ENCODE measurements around the gene OR52W1. TPM values are rescaled to one million over a fixed set of nuclear protein-coding genes. Genes with fewer than 3 reads are reported as not detected.

The OR52W1 gene
- total RNA-seq (2014; rRNA removed; shearing (Covaris generic)): not detected in 2 replicates

DNA sequence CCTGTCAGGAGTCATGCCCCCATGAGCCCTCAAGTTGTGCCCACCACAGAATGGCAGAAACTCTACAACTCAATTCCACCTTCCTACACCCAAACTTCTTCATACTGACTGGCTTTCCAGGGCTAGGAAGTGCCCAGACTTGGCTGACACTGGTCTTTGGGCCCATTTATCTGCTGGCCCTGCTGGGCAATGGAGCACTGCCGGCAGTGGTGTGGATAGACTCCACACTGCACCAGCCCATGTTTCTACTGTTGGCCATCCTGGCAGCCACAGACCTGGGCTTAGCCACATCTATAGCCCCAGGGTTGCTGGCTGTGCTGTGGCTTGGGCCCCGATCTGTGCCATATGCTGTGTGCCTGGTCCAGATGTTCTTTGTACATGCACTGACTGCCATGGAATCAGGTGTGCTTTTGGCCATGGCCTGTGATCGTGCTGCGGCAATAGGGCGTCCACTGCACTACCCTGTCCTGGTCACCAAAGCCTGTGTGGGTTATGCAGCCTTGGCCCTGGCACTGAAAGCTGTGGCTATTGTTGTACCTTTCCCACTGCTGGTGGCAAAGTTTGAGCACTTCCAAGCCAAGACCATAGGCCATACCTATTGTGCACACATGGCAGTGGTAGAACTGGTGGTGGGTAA is at the start of gene OR52W1:
Gene OR52W1, plus strand, starts transcription at position 51 of the 637 bp plus-strand sequence. Its CDS starts 0 bp downstream, at position 51.
- DNase-seq (ENCODE audit: low spot score): no peak

DNA sequence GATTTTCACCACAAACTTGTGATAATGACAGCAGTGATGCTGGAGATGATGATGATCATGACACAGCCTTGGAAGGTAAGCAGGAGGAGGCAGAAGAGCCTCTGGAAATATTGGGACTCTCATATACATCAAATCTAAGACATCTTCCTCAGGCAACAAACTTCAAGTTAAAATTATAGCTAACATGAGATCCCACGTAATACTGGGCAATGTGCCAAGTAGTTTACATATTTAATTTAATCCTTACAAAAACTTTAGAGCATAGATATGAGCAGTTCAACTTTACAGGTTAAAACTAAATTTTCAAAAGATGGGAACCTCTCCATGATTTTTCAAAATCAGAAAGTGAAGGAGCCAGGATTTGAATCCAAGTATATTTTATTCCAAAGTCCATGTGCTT is 47.9 kb upstream of the OR52W1 start:
- DNase-seq (ENCODE audit: low spot score): no peak

DNA sequence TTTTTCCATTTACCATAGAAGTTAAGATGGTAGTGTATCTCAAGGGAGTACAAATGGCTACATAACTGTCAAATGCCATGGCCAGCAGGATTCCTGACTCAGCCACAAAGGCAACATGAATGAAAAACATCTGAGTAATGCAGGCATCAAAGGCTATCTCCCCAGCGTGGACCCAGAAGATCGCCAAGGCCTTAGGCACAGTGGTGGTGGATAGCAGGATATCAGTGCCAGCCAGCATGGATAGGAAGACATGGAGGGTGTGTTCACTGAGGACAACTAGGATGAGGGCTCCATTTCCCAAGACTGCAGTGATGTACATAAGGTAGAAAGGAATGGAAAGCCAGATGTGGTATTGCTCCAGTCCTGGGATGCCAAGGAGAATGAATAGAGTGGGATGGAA is 46.9 kb upstream of the OR52W1 start:
- DNase-seq (ENCODE audit: low spot score): no peak

DNA sequence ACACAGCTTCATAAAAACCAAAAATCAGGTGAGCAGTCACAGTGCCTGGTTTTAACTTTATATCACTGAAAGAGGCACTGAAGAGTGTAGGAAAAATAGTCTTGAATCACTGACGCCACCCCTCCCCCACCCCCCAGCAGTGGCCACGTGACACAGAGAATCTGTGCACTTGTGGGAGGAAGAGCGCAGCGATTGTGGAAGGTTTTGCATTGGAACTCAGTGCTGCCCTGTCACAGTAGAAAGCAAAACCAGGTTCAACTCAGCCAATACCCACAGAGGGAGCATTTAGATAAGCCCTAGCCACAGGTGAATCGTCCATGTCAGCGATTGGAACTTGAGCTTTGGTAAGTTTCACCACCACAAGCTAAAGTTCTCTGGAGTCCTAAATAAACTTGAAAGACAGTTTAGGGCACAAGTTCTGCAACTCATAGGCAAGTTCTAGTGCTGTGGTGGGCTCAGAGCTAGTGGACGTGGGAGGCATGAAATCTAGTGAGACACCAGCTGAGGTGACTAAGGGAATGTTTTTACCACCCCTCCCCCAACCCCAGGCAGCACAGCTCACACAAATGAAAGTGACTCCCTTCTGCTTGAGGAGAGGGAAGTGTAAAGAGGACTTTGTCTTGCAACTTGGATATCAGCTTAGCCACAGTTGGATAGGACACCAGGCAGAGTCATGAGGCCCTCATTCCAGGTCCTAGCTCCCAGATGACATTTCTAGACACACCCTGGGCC is 42.2 kb upstream of the OR52W1 start:
- no peak for DNase-seq (ENCODE audit: low spot score)

DNA sequence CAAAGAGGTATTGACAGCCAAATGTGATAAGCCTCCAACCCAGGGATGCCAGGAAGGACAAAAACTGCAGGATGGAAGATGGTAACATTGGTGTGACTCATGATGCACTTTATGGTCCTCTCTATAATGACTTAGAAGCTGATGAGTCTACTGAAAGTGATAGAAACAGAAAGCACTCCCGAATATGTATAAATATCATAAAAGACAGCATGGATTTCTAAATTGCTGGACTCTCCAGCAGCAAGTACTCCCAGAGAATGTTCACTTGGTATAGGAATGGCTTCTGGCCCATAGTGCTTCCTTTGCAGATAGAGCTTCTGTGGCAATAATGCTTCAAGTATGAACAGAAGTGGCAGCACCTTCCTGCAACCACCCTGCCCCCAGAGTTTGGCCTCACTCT is 28.8 kb upstream of the OR52W1 start, which contains the start of gene OR52B2:
Gene OR52B2, minus strand, starts transcription at position 101 of the 400 bp plus-strand sequence. Its CDS starts 0 bp downstream, at position 101.
- DNase-seq (ENCODE audit: low spot score): no peak

DNA sequence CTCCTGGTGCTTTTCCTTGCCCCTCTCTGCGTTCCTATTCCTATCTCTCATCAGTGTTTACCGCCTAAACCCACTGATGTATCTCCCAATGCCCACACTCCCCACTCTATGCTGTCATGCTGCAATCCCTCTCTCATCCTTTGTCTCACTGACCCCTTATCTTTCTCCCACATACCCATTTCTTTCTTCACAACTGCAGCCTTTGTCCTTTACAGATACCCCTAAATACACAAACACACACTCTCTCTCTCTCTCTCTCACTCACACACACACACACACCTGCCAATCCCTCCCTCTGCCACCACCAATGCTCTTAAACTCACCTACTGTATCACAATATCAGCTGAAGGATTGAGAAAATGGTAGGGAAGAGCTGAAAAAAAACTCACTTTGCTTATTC is 23.6 kb upstream of the OR52W1 start:
- DNase-seq (ENCODE audit: low spot score): no peak

- DNase-seq (ENCODE audit: low spot score): no peak
Measured at GRCh38 chr11:6191742-6192141, 7.3 kb upstream of the OR52W1 start.

DNA sequence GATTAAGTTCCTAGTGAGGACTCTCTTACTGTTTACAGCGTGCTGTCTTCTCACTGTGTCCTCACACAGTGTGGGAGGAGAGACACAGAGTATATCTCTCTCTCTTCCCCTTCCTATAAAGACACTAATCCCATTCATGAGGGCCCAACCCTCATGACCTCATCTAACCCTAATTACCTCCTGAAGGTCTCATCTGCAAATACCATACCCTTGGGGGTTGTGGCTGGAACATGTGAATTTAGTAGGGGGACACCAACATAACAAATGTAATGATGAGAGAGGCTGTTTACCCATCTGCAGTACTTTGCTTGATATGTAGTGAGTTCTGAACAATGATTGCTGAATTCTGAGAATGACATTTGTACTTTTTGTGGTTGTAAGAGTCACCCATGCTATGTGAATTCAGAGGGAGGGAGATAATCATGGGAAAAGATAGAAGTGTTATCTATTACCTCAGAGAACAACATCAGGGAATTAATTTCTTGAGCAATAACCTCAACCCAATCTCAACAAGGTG is 4.9 kb upstream of the OR52W1 start:
- no peak for DNase-seq (ENCODE audit: low spot score)

GRCh38 chr11:6196396-6196795 is 2.6 kb upstream of the OR52W1 start:
- DNase-seq (ENCODE audit: low spot score): no peak

DNA sequence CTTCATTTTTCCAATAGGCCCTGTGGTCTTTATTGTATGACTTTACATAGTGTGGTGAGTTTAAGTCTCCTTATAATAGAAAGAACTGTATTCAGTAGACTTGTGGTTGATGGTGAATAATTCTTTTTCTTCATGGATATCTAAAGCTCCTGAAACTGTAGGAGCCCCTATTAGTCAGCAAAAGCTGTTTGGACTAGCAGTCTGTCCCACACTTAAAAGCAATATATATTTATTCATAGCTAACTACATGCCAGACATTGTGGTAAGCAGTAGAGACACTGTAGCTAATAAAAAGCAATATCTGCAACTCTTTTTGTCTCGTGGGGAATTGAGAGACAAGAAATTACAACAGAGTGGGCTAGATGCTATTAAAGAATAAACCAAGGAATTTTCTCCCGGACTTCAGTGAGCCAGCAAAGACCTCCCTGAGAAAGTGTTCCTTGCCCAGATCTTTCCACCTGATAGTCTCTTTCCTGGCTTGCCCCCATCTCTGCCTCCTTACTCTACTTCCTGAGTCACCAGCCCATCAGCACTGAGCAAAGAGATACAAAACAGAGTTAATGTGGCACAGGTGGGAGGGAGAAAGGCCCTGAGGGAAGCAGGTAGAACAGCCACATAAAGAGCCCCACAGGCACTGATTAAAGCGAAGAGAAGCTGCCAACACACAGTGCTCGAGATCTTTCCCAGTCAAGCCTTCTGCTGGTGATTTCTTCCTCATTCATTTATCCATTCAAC is 1.4 kb upstream of the OR52W1 start:
- no peak for DNase-seq (ENCODE audit: low spot score)

DNA sequence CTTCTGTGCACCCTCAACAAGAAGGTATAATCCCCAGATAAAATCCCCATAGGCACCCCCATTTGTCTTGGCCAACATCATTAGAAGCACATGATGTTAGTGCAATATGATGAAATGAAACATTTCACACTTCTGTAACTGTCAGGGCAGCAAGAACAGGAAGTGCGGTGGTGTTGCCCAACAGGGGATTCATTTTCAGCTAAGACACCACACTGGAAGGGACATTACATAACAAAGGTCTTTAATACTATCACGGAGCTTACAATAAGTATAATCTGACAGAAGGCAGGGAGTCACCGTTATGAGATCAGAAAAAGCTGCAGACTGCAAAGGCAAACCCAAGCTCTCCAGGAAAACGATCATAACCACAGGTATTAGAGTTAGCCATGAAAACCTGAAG is 2.0 kb downstream of the OR52W1 start:
- DNase-seq (ENCODE audit: low spot score): no peak

DNA sequence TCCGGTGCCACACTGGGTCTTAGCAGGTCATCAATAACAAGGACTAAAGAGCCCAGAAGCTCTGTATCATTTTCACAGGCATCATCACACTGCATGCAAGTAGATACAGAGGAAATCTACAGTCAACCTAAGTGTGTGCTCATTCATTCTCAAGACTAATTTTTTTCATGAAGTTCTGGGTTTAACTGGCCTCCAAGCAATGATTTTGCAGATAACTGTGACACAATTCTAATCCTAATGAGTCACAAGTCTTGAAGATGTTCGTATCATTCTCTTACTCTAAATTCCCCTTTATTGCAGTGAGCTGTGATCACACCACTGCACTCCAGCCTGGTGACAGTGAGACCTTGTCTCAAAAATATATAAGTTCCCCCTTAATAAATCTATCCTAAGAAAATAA is 2.5 kb downstream of the OR52W1 start:
- no peak for DNase-seq (ENCODE audit: low spot score)

GRCh38 chr11:6202041-6202440 is 3.0 kb downstream of the OR52W1 start:
- no peak for DNase-seq (ENCODE audit: low spot score)

DNA sequence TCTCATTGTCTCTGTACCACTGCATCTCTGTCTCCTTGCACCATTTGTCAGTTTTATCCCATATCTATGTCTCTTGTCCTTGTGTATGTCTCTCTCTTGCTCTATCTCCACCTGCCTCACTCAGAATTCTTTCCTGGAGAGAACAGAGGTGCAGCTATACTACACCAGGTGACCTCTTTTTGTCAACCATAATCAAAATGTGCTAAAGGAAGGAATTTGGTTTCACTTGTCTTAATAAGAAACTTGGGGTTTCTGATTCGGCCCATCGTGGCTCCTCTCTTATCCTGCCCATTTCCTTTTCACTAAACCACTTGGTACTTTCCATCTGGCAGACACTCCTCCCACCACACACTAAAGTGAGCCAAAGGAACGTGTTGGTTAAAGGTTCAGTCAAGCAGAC is 4.3 kb downstream of the OR52W1 start:
- no peak for DNase-seq (ENCODE audit: low spot score)

- DNase-seq (ENCODE audit: low spot score): no peak
Measured at GRCh38 chr11:6204706-6205105, 5.7 kb downstream of the OR52W1 start.

DNA sequence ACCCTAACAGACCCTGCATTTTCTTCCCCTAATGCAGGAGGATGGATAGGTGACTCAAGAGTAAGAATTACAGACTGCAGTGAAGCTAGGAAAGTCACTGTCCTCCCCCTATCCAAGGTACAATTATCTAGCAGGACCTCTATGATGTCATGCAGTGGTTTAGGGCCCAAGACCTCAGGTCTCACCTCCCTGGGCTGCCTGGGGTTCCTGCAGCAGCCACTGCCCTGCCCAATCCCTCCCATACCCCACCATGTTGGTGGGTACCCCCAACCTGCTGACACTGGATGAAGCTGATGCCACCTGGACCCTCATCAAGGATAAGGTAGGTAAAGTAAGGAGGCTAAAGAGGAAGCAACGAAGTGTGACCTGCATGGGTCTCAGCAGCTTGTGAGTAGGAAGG is 6.3 kb downstream of the OR52W1 start, which contains the start of gene C11orf42:
Gene C11orf42, plus strand, starts transcription at position 192 of the 400 bp plus-strand sequence. Its CDS starts 59 bp downstream, at position 251.
- no peak for DNase-seq (ENCODE audit: low spot score)

DNA sequence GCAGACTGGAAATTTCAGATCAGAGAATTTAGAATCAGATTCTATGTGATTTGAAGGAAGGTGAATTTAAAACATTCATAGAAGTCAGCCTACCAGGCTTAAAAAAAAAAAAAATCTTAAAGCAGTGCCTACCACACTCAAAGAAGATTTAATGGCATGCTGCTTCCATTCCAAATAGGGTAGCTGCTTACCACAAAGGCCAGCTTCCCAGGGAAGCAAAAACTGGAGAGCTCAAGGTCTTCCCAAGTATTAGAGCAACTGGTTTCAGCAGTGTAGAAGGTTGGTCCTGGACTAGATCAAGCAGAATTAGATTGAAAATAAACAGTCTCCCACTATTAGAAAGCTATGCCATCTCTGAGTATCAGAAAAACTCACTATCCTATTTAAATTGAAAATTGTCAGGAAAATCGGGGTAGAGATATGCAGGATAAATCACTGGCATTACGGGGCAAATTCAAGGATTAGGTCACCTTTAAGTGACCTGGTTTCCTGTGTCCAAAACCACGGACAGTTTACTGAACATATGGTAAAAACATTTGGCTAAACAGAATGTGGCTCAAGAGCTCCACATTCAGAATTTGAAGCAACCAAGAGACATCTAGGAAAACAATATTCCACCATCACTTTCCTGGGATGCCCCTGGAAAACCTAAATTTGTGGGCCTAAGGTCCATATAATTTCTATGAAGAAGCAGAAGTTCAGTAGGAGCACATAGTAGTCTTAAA is 7.6 kb downstream of the OR52W1 start:
- no peak for DNase-seq (ENCODE audit: low spot score)

- DNase-seq (ENCODE audit: low spot score): no peak
Measured at GRCh38 chr11:6209801-6210200, 10.8 kb downstream of the OR52W1 start.

GRCh38 chr11:6210274-6210955 is 11.4 kb downstream of the OR52W1 start:
- DNase-seq (ENCODE audit: low spot score): no peak

DNA sequence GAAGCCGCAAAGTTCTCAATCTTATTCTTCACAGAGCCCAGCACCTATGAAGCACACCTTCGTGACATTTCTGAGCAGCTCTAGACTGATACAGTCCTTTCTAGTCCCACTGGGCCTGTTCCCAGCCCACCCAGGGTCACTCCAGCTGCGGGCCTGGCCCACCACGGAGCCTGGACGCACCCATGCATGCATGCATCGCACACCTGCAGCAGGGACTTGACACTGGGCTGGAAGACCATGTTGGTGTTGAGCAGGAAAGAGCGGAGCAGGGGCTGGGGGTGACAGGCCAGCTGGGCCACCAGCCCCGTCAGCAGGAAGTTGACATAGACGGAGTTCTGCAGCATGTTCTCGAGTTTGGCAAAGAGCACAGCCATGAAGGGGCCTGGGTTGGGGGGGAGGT is 15.5 kb downstream of the OR52W1 start:
- no peak for DNase-seq (ENCODE audit: low spot score)

DNA sequence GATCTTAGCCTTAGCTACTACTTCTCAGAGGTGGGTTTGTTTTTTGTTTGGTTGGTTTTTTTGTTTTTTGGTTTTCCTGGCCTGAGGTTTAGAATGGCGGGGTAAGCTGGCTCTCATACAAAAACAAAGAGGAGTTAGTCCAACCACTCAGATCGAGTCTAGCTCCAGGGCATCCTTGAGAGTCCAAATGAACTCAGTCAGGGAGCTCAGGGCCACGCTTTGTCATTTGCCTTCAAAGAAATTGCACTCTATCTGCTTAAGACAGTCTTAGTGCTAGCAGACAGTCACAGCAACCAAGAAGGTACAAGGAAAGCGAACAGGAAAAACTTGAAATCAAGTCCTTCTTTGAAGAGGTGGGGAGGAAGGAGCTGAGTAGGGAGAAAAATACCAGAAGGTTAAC is 17.5 kb downstream of the OR52W1 start:
- DNase-seq (ENCODE audit: low spot score): no peak
